HG02981 (cell line): ENCODE results near the gene CYTH3.
"Not testable (repeated sequence)": the region's sequence is repeated elsewhere in the genome, so short reads cannot be mapped to it uniquely, and the experiment has no call there.

ENCODE experiments used
- ATAC-seq: cut with Tn5 transposase; IDR thresholded peaks from one replicate; pipeline ENCODE4 v1.9.1; 2021; ENCODE audit warnings: mild to moderate bottlenecking, moderate library complexity; ENCODE audit not compliant: unreplicated experiment

The CYTH3 gene

DNA sequence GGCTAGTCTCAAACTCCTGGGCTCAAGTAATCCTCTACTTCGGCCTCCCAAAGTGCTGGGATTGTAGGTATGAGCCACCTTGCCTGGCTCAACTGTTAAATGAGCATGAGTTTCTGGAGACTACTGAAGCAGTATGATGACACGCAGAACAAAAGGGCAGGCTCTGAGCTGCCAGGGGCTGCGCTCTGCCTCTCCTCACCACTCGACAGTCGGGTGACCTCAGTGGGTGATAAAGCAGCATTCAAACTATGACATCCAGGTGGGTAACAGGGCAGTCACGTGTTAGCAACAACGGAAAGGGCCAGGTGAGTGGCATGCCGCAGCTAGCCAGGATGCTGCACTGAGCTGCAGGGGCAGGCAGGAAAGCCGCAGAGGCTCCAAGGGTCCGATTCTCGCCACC, 71.5 kb downstream of the CYTH3 start:
- ATAC-seq = no peak

DNA sequence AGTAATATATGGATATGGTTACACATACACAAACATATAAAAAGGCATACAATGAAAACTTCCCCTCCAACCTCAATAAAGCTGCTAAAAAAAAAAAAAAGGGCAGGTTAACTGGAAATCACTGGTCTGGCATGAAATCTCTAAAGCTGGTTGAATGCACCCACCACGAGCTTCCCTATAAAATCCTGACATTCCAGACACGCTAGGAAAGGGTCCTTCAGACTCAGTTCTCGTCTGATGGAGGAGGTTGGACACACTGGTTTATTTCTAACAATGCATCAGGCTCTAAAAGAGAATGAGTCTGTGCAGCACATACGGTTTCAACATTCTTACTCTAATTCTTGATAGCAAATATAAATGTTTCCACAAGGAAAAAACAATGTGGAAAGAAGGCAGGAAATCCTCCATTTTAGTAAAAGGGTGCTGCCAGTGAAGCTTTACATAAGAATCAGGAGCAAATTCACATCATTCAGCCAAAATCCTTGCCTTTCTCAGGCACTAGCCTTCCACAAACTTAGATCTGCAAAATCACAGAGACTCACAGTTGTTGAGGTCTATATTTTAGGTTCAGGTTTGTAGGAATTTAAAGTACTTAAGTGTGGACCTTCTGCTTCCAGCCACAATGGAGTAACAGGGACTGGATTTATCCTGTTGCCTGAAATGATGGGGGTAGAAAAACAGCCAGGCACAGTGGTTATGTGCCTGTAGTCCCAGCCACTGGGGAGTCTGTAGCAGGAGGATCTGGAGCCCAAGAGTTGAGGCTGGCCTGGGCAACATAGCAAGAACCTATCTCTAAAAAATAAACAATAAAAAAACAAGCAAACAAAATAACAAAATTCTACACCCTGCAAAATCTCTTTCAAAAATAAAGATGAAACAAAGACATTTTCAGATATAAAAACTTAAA, 73.5 kb downstream of the CYTH3 start:
- ATAC-seq = no peak

GRCh38 chr7:6197801-6198551, 74.4 kb downstream of the CYTH3 start:
- ATAC-seq = no peak

DNA sequence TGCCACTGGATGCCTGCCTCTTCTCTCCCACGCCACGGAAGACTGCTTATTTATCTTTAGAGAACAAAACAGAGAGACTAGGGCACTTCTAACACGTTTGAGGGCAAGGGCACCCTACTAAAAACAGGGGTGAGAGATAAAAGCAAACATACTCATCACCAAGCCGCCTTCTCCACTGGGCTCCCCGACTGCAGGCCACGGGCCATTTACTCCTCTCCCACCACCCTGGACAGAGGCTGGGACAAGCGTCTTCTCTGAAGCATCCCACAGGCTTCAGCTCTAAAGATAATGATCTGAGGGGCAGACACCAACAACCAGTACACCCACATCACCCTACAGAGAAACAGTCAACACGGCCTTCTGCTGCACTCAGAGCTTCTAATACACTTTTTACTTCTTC, 78.7 kb downstream of the CYTH3 start:
- no peak for ATAC-seq

DNA sequence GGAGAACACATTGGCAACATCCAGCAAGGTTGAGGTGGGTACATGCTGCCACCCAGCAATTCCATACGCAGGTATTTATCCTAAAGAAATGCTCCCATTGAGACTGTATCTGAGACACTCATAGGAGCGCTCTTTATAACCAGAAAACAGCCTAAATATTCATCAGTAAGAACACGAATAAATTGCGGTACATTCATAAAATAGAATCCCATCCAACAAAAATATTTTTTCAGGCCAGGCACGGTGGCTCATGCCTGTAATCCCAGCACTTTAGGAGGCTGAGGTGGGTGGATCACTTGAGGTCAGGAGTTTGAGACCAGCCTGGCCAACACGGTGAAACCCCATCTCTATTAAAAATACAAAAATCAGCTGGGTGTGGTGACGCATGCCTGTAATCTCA, 81.9 kb downstream of the CYTH3 start:
- not testable (repeated sequence) for ATAC-seq

GRCh38 chr7:6188389-6188788, 84.0 kb downstream of the CYTH3 start:
- no peak for ATAC-seq

DNA sequence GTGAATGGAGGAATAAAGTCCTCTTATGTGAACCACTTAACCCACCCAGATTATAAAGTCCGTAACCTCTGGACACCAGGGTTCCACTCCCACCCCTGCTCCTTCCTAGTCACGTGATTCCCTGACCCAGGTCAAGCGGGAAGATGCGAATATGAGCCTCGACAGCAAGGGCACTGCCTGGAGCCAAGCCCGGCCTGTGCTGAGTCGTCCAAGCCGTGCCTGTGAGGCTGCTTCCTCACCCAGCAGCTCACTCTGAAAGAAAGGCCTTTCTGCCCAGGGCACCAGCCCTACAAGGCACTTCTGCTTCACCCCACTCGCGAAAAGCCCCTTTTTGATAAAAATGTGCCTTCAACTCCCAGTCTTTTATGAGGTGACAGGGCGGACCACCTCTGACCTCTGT, 85.8 kb downstream of the CYTH3 start:
- no peak for ATAC-seq

- ATAC-seq = no peak
Observed at GRCh38 chr7:6182993-6183392, 89.4 kb downstream of the CYTH3 start.

GRCh38 chr7:6181136-6181535, 91.3 kb downstream of the CYTH3 start:
- no peak for ATAC-seq

- ATAC-seq = no peak
Observed at GRCh38 chr7:6180344-6180725, 92.1 kb downstream of the CYTH3 start.

DNA sequence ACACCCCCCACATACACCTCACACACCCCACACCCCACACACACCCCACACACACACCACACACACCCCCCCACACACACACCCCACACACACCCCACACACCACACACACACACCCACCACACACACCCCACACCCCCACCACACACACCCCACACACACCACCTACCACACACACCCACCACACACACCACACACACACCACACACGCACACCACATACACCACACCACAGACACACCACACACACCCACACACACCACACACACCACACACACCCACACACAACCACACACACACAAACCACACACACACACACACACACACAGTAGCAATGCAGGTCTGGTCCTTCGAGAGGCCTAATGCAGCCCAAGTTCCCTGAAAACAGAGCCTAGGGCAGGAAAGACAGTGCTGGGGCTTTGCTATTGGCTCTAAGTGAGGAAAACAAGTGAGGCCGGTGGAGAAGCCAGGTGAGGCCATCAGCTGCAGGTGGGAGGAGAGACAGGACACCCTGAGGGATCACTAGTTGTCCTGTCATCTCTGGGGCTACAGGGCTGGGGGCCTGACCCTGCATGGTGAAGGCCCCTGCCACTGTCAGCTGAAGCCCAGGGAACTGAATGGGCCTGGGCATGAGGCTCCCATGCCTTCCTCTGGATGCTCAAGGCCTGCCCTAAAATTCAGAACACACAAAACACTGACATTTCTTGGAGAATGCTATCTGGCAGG, 92.6 kb downstream of the CYTH3 start:
- no peak for ATAC-seq

- ATAC-seq = no peak
Observed at GRCh38 chr7:6178298-6179029, 94.0 kb downstream of the CYTH3 start.

- no peak for ATAC-seq
Observed at GRCh38 chr7:6175645-6176044, 96.8 kb downstream of the CYTH3 start.

DNA sequence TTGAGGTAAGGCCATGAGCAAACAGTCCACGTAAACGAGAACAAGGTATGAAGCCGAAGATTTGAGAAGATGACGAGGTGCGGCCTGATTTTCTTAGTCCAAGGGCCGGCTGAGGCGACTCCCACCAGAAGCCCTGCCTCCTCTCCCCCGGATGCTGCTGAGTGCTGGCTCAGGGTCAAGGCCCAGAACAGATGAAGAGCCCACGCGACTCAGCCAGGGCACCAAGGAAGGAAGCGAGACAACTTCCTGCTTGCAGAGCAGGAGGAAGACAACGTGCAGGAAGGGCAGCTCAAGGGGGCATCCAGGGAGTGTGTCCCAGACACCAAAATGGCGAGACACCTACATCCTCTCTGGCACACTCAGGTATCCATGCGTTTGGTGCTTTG, 99.5 kb downstream of the CYTH3 start:
- ATAC-seq = no peak

DNA sequence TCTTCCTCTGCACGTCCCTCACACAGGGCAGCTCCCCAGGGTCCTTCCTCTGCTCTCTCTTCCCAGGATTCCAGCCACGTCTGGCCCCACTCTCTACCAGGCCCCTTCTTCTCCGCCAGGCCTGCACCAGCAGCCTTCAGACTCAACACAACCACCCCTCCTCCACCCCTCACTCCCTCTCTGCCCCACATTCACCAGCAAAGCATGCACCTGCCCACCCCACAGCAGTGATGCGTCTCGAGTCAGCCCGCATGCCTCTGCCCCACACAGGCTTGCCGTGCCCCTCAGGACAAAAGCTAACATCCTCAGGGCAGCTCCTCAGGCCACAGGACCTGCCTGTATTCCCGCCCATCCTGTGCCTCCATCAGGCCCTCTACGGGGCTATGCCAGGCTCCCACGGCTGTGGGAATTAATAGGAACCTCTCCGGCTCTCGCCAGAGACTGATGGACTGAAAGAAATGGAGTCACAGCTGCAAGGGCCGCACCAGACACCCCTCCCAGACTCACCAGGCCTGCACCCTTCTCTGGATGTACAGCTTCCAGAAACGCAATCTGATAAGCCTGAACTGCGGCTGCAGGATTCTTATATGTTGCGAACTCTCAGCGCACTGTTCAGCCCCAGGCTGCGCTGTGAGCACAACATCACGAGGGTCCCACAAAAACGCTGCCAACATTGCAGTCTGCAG, 100.1 kb downstream of the CYTH3 start:
- ATAC-seq = no peak

- ATAC-seq = no peak
Observed at GRCh38 chr7:6171532-6172223, 100.7 kb downstream of the CYTH3 start.

DNA sequence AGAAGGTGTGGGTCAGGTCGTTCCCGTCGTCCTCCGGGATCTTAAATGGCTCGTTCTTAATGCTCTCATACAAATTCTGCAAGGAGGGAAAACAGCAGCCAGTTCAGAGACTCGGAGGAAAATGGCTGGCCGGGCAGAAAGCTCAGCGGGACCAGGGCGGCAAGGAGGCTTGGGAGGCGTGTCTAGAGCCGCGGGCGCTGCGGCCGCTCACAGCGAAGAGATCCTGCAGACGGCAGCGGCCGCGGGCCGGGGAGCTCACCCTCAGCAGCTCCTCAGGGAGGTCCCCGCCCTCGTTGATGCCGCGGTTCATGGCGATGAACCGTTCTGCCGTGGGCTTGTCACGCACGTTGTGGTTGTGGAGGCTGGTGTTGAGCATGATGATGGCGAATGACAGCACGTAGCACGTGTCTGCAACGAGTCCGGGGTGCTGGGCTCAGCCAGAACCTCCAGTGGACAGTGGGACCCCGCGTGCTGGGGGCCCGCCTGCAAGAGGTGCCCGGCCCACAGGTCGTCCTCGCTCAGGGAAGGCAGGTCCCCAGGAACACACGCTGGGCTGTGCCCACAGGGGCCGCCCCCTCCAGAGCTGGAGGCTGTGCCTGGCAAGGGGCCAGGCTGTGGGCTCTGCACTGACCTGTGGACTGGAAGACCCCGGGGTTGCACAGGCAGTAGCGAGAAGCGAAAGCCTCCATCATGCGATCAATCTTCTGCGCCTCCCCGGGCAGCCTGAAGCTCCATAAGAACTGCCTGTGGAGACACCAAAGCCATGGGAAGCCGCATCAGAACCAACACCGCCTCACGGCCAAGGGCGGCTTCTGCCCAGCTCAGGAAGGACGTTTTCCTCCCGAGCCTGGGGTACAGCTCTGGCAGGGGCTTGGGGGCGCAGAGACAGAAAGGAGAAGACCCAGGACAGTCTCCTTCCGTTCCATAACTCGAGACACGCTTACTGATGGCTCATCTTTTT, 101.6 kb downstream of the CYTH3 start:
- no peak for ATAC-seq

DNA sequence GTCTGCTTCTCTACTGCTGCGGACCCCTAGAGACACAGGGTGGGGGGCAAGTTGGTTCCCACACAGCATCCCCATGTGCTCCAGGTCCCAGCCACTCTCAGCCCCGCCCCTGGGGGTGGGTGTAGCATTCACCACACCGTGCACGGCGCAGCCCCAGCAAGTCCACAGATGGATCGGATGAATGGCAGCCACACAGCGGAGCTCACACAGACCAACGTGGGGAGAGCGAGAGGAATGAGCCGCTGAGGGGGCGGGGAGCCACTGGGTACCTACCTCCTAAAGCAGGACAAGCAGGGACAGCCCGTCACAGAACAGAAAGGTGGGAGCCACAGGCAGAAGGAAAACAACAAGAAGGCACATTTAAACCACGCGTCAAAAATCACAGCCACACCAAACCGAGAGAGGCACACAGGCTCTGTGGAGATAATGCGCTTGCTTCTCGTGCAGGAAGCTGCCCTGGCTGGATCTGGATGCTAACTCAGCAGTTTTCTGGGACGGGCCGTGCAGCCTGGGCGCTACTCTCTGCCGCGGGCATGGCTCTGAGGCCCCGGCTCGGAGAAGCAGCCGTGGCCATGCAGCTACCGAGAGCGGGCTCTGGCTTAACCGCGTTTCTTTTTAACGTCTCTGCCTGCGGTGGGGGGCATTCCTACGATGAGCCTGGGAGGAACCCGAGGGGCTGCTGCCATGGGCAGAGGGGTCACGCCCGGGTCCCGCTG, 102.5 kb downstream of the CYTH3 start:
- no peak for ATAC-seq
